ENCODE data around the gene MORN3. TPM values are rescaled to one million over a fixed set of nuclear protein-coding genes. Genes with fewer than 3 reads are reported as not detected.

The MORN3 gene
- polyA plus RNA-seq, 1 donor from 2014 or later: 3.4 TPM

DNA sequence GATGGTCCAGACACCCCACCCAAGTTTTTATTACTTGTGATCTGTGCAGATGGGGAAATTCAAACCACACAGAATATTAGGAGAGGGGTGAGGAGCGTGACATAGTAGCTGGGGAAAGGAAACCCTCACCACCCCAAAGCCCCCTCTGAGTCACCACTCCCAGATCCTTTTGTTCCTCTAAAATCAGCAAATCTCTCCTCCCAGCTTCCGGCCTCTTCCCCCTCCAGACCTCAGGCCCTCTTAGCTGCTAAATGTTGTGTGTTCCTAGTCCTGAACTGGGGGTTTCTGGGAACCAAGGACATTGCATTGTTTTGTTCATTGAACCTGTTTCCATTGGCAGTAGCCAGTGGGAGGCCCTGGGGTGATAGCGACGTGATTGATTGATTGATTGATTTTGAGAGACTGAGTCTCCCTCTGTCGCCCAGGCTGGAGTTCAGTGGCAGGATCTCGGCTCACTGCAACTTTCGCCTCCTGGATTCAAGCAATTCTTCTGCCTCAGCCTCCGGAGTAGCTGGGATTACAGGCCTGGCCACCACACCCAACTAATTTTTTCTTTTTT is 49.0 kb downstream of the MORN3 start:
- H3K36me3 ChIP-seq (ENCODE audit: insufficient read depth, low read length): no peaks in the 10 kb centered on the region
- H3K4me2 ChIP-seq (ENCODE audit: low read length): no peak overlapping the region
- H3K4me3 ChIP-seq (ENCODE audit: low read length): no peak overlapping the region
- H3K79me2 ChIP-seq (replicated peaks; ENCODE audit: insufficient read depth, low read length): no peaks in the 10 kb centered on the region
- no peaks in the 10 kb centered on the region for H3F3A ChIP-seq (ENCODE audit: insufficient read depth, low read length, poor library complexity, severe bottlenecking)
- H3K9me3 ChIP-seq (ENCODE audit: low read length): no peaks in the 10 kb centered on the region
- no peaks in the 10 kb centered on the region for H3K27me3 ChIP-seq (ENCODE audit: insufficient read depth, low read depth, low read length)
- H3K9me2 ChIP-seq (ENCODE audit: insufficient read depth, low read length): no peaks in the 10 kb centered on the region
- H3K9ac ChIP-seq (ENCODE audit: low read length): no peak overlapping the region
- no peaks in the 10 kb centered on the region for H4K20me1 ChIP-seq (ENCODE audit: insufficient read depth)
- H3K27ac ChIP-seq (ENCODE audit: low read length): no peak overlapping the region
- H2AFZ ChIP-seq (ENCODE audit: low read depth, low read length): no peak overlapping the region
- TF ChIP-seq POLR2AphosphoS5 (IDR thresholded peaks at IDR 0.05): no peak
- TF ChIP-seq, protein P1, sequence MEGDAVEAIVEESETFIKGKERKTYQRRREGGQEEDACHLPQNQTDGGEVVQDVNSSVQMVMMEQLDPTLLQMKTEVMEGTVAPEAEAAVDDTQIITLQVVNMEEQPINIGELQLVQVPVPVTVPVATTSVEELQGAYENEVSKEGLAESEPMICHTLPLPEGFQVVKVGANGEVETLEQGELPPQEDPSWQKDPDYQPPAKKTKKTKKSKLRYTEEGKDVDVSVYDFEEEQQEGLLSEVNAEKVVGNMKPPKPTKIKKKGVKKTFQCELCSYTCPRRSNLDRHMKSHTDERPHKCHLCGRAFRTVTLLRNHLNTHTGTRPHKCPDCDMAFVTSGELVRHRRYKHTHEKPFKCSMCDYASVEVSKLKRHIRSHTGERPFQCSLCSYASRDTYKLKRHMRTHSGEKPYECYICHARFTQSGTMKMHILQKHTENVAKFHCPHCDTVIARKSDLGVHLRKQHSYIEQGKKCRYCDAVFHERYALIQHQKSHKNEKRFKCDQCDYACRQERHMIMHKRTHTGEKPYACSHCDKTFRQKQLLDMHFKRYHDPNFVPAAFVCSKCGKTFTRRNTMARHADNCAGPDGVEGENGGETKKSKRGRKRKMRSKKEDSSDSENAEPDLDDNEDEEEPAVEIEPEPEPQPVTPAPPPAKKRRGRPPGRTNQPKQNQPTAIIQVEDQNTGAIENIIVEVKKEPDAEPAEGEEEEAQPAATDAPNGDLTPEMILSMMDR (IDR thresholded peaks at IDR 0.05; ENCODE audit: poor library complexity, severe bottlenecking): no peak
- TF ChIP-seq EZH2 (IDR thresholded peaks at IDR 0.05; ENCODE audit: borderline replicate concordance, insufficient read depth, low read length, poor library complexity, severe bottlenecking): no peak
- TF ChIP-seq TAF1 (IDR thresholded peaks at IDR 0.05; ENCODE audit: low read depth): no peak
- no peak for TF ChIP-seq REST (IDR thresholded peaks at IDR 0.05; ENCODE audit: borderline replicate concordance)
- no peak for TF ChIP-seq SMC3 (conservative IDR thresholded peaks at IDR 0.05; ENCODE audit: poor library complexity)
- TF ChIP-seq EP300 (conservative IDR thresholded peaks at IDR 0.05; ENCODE audit: poor library complexity, severe bottlenecking): no peak
- TF ChIP-seq MXI1 (conservative IDR thresholded peaks at IDR 0.05; ENCODE audit: poor library complexity, severe bottlenecking): no peak
- no peak for TF ChIP-seq RAD21 (conservative IDR thresholded peaks at IDR 0.05)

- no peak overlapping the region for H3K9ac ChIP-seq (ENCODE audit: low read length)
- TF ChIP-seq TAF1 (IDR thresholded peaks at IDR 0.05; ENCODE audit: low read depth) (no peak), POLR2AphosphoS5 (IDR thresholded peaks at IDR 0.05) (no peak), SMC3 (conservative IDR thresholded peaks at IDR 0.05; ENCODE audit: poor library complexity) (no peak), MXI1 (conservative IDR thresholded peaks at IDR 0.05; ENCODE audit: poor library complexity, severe bottlenecking) (no peak), REST (IDR thresholded peaks at IDR 0.05; ENCODE audit: borderline replicate concordance) (no peak), EP300 (conservative IDR thresholded peaks at IDR 0.05; ENCODE audit: poor library complexity, severe bottlenecking) (no peak), RAD21 (conservative IDR thresholded peaks at IDR 0.05) (no peak), EZH2 (IDR thresholded peaks at IDR 0.05; ENCODE audit: borderline replicate concordance, insufficient read depth, low read length, poor library complexity, severe bottlenecking) (no peak)
- TF ChIP-seq, protein P1 (IDR thresholded peaks at IDR 0.05; ENCODE audit: poor library complexity, severe bottlenecking): no peak
- H3K4me2 ChIP-seq (ENCODE audit: low read length): no peak overlapping the region
- H3K27me3 ChIP-seq (ENCODE audit: insufficient read depth, low read depth, low read length): no peaks in the 10 kb centered on the region
- no peak overlapping the region for H3K27ac ChIP-seq (ENCODE audit: low read length)
- H3K9me2 ChIP-seq (ENCODE audit: insufficient read depth, low read length): no peaks in the 10 kb centered on the region
- no peaks in the 10 kb centered on the region for H3K36me3 ChIP-seq (ENCODE audit: insufficient read depth, low read length)
- H3K79me2 ChIP-seq (replicated peaks; ENCODE audit: insufficient read depth, low read length): no peaks in the 10 kb centered on the region
- H3K9me3 ChIP-seq (ENCODE audit: low read length): no peaks in the 10 kb centered on the region
- no peak overlapping the region for H2AFZ ChIP-seq (ENCODE audit: low read depth, low read length)
- H4K20me1 ChIP-seq (ENCODE audit: insufficient read depth): no peaks in the 10 kb centered on the region
- no peak overlapping the region for H3K4me3 ChIP-seq (ENCODE audit: low read length)
- no peaks in the 10 kb centered on the region for H3F3A ChIP-seq (ENCODE audit: insufficient read depth, low read length, poor library complexity, severe bottlenecking)
Observed at GRCh38 chr12:121618659-121619233, 50.7 kb downstream of the MORN3 start.
